GM21786 (cell line): Measurements from ENCODE around the gene AHR.
"Not testable (repeated sequence)": the region's sequence is repeated elsewhere in the genome, so short reads cannot be mapped to it uniquely, and the experiment has no call there.

ENCODE experiments used
- ATAC-seq: cut with Tn5 transposase; IDR thresholded peaks from one replicate; pipeline ENCODE4 v1.9.1; 2021; ENCODE audit not compliant: unreplicated experiment

AHR gene

DNA sequence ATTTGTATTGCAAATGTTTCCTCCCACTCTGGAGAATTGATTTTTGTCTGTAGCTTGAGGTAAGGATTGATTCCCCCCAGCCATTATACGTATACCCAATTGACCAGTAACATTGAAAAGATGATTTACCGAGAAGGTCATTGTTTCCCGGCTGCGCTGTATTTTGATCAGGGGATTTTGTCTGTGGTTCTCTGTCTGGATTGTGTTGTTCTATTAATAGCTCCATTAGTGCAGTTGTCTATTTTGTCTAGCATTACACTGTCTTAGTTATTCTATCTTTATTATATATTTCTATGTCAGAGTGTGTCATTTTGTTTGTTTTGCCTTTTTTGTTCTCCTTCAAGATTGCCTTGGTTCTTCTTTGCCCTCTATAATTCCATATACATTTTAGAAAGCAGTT lies 37.7 kb downstream of the AHR start:
- ATAC-seq, result no peak

DNA sequence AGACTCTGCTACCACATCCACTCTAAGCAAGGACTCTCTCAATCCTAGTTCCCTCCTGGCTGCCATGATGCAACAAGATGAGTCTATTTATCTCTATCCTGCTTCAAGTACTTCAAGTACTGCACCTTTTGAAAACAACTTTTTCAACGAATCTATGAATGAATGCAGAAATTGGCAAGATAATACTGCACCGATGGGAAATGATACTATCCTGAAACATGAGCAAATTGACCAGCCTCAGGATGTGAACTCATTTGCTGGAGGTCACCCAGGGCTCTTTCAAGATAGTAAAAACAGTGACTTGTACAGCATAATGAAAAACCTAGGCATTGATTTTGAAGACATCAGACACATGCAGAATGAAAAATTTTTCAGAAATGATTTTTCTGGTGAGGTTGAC lies 40.7 kb downstream of the AHR start:
- no peak for ATAC-seq

DNA sequence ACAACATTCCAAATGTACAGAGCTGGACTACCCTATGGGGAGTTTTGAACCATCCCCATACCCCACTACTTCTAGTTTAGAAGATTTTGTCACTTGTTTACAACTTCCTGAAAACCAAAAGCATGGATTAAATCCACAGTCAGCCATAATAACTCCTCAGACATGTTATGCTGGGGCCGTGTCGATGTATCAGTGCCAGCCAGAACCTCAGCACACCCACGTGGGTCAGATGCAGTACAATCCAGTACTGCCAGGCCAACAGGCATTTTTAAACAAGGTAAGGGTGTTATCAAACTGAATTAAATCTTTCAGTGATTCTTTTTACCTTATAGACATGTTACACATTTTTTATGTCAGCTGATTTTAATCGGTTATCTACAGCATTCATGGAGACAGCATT lies 41.5 kb downstream of the AHR start:
- ATAC-seq, result no peak

DNA sequence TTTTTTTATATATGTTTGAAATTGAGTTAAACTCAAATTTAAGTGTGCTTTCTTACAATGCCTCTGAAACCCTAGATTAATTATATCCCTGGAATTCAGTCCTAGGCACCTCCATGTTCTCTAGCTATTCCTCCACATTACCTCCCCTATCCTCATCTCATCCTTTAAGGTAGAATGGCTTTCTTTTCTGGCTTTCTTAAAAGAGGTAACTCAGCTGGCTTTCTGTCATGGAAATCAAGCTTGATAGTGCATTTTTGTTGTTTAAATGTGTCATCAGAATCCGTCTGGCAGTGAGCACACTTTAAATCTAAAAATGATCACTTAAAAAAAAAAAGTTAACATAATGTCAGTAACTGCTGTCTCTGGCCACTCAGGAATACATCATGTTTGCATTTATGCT lies 42.2 kb downstream of the AHR start:
- ATAC-seq, result no peak

DNA sequence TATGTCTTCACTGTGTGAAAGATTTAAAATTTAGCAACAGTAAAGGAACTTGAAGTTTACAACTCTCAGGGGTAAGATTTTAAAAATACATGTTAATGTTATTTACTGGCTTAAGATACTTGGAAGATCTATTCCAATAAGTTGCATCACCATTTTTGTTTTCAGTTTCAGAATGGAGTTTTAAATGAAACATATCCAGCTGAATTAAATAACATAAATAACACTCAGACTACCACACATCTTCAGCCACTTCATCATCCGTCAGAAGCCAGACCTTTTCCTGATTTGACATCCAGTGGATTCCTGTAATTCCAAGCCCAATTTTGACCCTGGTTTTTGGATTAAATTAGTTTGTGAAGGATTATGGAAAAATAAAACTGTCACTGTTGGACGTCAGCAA lies 44.3 kb downstream of the AHR start:
- no peak for ATAC-seq

DNA sequence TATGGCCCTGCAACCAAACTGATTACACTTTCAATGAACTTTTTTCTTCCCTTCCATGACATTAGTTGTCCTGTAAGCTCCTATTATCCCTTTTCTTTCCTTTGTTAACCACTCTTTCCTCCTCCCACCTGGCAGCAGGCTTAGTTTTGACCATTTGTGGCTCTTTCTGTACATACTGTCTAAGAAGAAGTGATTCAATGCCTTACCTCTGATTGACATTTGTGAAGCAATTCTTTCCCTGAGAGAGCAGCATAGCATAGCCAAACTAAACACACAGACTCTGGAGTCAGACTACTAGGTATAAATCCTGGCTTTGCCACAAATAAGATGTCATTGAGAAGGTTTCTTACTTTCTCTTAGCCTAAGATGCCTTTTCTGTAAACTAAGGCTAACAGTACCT lies 48.9 kb downstream of the AHR start:
- ATAC-seq, result no peak

DNA sequence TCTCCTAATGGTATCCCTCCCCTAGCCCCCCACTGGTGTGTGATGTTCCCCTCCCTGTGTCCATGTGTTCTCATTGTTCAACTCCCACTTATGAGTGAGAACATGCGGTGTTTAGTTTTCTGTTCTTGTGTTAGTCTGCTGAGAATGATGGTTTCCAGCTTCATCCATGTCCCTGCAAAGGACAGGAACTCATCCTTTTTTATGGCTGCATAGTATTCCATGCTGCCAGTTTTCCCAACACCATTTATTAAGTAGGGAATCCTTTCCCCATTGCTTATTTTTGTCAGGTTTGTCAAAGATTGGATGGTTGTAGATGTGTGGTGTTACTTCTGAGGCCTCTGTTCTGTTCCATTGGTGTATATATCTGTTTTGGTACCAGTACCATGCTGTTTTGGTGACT lies 50.5 kb downstream of the AHR start:
- ATAC-seq, result not testable (repeated sequence)

DNA sequence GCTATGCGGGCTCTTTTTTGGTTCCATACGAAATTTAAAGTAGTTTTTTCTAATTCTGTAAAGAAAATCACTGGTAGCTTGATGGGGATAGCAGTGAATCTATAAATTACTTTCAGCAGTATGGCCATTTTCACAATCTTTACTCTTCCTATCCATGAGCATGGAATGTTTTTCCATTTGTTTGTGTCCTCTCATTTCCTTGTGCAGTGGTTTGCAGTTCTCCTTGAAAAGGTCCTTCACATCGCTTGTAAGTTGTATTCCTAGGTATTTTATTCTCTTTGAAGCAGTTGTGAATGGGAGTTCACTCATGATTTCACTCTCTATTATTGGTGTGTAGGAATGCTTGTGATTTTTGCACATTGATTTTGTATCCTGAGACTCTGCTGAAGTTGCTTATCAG lies 51.9 kb downstream of the AHR start:
- ATAC-seq, result not testable (repeated sequence)

DNA sequence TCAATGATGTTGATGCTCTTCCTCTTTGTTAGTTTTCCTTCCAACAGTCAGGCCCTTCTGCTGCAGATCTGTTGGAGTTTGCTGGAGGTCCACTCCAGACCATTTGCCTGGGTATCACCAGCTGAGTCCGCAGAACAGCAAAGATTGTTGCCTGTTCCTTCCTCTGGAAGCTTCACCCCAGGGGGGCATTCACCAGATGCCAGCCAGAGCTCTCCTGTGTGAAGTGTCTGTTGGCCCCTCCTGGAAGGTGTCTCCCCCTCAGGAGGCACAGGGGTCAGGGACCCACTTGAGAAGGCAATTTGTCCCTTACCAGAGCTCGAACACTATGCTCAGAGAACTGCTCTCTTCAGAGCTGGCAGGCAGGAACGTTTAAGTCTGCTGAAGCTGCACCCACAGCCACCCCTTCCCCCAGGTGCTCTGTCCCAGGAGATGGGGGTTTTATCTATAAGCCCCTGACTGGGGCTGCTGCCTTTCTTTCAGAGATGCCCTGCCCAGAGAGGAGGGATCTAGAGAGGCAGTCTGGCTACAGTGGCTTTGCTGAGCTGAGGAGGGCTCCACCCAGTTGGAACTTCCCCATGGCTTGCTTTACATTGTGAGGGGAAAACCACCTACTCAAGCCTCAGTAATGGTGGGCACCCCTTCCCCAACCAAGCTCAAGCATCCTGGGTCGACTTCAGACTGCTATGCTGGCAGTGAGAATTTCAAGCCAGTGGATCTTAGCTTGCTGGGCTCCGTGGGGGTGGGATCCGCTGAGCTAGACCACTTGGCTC lies 55.4 kb downstream of the AHR start:
- not testable (repeated sequence) for ATAC-seq

DNA sequence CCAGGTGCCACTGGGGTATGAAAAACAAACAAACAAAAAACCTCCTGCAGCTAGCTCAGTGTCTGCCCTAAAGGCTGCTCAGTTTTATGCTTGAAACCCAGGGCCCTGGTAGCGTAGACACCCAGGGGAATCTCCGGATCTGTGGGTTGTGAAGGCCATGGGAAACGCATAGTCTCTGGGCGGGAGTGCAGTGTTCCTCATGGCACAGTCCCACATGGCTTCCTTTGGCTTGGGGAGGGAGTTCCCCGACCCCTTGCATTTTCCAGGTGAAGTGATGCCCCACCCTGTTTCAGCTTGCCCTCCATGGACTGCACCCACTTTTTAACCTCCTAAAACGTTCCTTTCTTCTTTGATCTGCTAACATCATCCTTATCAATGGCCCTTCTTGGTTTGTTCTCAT lies 56.0 kb downstream of the AHR start:
- ATAC-seq, result no peak

DNA sequence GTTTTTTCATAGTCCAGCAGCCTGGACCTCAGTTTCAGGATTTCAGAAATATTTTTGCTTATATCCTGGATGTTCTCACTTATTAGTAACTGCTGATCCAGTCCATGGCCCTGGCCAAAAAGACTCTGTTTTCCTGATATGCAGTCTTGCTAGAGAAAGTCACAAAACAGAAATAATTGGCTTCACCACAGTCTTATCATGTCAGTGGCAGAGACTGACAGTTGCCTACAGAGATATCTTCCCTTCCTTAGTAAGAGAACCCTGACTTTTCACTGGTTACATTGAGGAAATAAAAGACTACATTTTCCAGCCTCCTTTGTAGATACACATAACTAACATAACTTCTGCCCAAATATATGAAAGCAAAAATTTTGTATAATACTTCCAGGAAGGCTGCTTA lies 56.6 kb downstream of the AHR start:
- no peak for ATAC-seq

DNA sequence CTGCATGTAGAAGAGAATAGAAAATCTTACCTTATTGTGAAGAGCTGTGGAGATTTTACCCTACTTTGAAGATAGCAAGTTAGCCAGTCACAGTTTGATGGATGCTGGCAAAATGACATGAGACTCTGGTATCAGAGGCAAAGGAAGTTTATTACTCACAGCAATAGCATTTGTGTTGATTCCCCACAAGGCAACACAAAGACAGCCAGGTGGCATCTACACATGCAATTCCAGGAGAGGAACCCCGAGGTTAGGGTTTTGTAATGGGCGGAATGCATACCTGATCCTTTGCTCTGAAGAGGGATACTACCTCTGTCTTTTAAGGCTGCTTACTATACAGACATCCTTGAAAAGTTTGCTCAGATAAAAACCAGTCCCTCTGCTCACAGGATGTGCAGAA lies 59.5 kb downstream of the AHR start:
- ATAC-seq, result no peak

DNA sequence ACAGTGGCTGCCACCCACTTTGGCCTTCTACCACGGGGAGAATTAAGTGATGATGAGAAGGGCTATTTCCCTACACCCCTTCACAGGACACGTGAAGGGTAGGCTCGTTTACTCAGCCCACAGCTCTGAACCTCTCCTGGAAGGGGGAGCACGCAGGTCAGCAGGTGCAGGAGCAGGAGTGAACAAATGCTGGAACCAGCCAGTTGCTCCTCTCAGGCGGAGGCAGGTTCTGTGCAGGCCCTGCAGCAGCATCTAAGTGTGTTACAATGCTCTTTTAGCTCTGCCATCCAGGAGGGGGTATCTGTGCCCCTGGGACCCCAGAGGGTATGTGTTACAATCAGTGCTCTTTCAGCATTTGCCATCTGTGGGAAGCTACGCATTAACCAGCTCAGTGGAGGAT lies 61.2 kb downstream of the AHR start:
- no peak for ATAC-seq

DNA sequence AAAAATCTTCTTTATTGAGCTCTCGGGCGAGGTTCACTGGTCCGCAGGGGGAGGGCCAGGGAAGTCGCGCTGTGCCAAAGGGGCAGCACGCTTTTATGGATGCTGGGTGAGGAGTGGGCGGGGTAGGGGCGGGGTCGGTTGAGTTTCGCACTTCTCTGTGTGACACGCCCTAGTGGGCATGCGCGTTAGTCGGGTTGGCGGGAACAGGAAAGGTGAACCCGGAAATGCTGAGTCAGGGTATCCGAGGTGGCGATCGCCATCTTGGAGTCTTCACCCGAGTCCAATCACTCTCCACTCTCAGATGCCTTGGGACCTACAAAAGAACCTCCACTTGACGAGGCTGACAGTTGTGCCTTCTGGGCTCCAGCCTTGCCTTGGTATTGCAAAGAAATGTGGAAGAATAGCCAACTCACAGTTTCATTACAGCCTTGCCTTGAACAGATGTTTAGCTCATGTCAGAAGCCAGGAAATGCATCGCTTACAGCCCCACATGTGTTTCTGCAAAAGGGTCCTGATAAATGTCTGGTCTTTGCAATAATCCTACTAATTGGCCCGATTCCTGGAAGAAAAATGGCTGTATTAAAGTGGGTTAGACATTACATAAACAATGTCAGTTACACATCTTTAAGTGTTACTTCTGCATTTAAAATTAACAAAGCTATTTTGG lies 64.1 kb downstream of the AHR start:
- ATAC-seq, result no peak

DNA sequence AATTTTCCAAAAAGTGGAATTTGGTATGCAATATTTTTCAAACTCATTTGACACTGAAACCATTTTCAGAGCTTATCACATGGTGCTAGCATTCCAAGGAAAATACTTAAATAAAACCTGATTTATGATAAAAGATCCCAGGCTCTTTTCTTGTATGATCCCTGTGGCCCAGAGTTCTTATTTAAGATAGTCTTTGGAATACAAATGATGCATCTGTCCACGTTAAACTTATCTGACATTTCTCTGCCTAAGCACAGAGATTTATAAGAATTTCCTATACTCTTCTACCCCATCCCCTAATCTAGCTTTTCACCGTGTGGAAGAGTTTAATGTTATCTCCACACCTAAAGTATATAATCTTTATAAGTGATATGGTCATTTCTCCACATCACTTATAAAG lies 66.2 kb downstream of the AHR start:
- ATAC-seq, result no peak

DNA sequence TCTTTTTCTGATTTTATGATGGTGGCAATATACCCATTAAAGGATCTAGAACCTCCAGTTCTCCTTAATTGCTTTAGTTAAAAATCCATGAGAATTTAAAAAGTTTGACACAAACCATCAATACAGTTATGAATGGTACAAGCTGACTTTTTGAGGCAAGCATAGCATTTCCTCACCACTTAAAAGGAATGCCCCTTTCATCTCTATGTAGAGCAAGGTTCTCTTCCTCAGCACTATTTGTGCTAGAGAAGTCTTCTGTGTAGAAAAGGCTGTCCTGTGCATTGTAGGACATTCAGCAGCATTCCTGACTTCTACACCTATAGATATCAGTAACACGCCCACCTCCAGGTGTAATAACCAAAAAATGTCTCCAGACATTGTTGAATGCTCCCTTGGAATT lies 67.3 kb downstream of the AHR start:
- no peak for ATAC-seq

DNA sequence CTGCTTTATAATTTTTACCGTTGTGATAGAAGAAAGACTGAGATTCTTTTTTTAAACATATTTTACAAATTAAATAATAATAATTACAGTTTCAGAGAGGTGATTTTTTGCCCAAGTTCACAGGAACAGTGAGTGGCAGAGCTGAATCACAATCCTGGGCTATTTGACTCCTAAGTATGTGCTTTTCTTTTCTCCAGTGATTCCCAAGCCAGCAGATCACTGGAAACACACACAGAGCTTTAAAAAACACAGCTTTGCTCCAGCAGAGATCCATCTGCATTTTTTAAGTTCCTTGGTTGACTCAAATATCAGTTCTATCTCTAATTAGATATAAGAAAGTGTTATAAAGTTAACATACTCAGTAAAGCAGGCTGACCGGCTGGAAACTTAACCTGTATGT lies 69.0 kb downstream of the AHR start:
- no peak for ATAC-seq

DNA sequence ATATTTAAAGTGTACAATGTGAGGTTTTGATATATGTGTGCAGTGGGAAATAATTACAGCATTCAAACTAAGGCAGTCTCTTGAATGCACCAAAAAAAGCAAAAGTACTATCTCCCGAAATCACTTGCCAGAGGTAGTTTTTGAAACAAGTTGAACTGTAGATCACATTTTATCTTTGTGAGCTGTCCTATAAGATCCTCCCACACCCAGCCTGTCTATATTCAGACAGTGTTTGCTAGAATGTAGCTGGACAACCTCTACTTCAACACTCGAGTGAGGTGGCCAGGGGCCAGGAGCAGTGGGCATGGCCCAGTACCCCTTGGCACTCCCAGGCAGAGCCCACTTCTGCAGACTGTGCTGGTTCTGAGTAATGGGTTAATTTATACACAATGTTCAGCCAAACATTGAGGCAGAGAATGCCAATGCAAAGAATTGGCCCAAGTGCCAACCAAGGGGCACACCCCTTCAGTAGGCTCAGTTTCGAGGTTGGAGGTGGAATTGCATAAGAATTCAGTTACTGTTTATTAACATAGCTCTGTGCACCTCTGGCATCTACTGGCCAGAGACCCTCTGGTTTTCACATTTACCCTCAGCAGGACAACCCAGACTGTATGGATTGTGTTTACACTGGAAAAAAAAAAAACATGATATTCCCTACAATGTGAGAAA lies 70.5 kb downstream of the AHR start:
- no peak for ATAC-seq

DNA sequence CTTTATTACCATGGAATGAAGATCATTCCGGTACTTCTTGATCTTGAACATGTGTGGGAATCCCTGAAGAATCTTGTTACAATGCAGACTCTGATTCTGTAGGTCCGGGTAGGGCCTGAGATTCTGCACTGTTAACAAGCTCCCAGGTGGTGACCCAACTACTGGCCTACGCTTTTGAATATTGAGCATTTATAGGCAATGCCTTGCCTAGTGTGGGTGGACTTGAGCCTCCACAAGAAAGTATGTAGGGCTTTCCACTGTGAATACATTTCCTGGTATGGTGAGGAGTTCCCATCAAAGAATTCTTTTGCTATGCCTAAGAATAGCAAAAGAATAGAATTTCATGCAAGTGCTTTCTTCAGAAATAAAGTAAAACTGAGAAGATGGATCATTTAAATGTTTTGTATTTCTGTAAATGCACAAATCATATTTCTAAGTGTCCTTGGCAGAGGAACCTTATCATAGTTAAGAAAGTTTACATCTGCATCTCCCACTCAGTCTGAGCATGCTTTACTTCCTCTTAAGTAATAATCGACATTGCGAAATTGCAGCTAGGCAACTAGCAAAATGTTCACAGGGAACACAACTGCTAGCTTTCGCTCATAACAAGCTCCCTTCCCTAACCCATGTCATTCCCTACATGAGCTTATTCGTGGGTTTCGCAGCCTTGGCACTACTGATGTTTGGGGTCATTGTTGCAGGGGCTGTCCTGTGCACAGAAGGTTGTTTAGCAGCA lies 71.4 kb downstream of the AHR start:
- no peak for ATAC-seq

DNA sequence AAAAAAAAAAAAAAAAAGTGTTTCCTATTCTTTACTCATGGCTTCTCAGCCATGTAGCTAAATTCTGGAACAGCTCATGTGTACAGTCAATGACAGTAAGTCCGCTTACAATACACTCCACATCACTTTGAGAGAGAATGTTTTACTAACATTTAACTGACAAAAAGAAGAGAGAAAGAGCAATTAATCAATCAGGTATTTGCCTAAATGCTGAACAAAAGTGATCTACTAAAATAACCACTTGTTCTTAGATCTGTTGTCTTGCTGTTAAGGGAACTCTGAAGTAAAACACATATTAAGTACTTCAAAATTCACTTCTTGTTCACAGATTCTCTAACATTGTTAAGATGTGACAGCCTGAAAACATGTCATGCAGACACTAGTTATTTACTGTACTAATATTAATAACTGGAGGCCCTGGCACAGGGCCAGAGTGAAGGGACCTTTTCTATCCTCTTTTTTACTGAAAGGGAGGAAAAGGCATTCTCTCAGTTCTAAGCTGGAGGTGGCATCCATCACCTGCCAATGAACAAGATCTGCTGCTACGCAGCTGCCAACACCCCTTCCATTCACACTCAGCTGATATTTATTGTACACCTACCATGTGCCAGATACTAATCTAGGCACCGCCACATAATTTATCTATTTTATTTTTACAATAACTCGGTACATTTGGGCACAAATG lies 72.6 kb downstream of the AHR start:
- ATAC-seq, result no peak
